Lower leg skin (tissue), 3 donors: ENCODE results near the gene SRD5A1.

Experiments
- CTCF ChIP-seq, 3 donors: fragments of 450-650 bp; IDR thresholded peaks; one replicate each; pipeline ENCODE4 v1.5.1; 2016; ENCODE audit warnings: antibody characterized with exemption in 3 of 3, mild to moderate bottlenecking in 3 of 3, moderate library complexity in 2 of 3
- POLR2A ChIP-seq, 2 donors: fragments of 450-650 bp; IDR thresholded peaks; one replicate each; pipeline ENCODE4 v1.6.1; 2016 to 2017; ENCODE audit warnings: antibody characterized with exemption in 2 of 2, mild to moderate bottlenecking in 1 of 2, moderate library complexity in 1 of 2

GRCh38 chr5:6632324-6632887, 834 bp upstream of the SRD5A1 start:
- TF ChIP-seq CTCF (IDR thresholded peaks at IDR 0.05) (no peak), POLR2A (IDR thresholded peaks at IDR 0.05) (no peak)
